Stimulated activated CD4-positive, alpha-beta T cell treated with anti-CD3 and anti-CD28 coated beads, Interleukin-12 subunit alpha, Interleukin-12 subunit beta, amount 100 ng/mL, for 24 hours (primary cell): ENCODE data around the gene IL1RAPL1.

Experiments used
- DNase-seq, 2 experiments: peaks; one replicate each; pipeline ENCODE4 v3.0.0-alpha.2; 2020; ENCODE audit warnings: low read depth in 2 of 2

IL1RAPL1 gene

GRCh38 chrX:29431895-29432294, 844.6 kb downstream of the IL1RAPL1 start:
- DNase-seq: no peak

- no peak for DNase-seq
Measured at GRCh38 chrX:29432534-29432933, 845.3 kb downstream of the IL1RAPL1 start.

- no peak for DNase-seq
Measured at GRCh38 chrX:29434939-29435338, 847.7 kb downstream of the IL1RAPL1 start.

- DNase-seq: no peak
Measured at GRCh38 chrX:29435396-29435795, 848.1 kb downstream of the IL1RAPL1 start.

GRCh38 chrX:29447867-29448266, 860.6 kb downstream of the IL1RAPL1 start:
- no peak for DNase-seq

- DNase-seq: no peak
Measured at GRCh38 chrX:29453333-29453732, 866.1 kb downstream of the IL1RAPL1 start.

GRCh38 chrX:29455702-29456101, 868.5 kb downstream of the IL1RAPL1 start:
- DNase-seq: no peak

- no peak for DNase-seq
Measured at GRCh38 chrX:29461039-29461438, 873.8 kb downstream of the IL1RAPL1 start.

GRCh38 chrX:29466456-29466855, 879.2 kb downstream of the IL1RAPL1 start:
- no peak for DNase-seq

GRCh38 chrX:29468911-29469494, 881.8 kb downstream of the IL1RAPL1 start:
- no peak for DNase-seq

GRCh38 chrX:29470030-29470429, 882.8 kb downstream of the IL1RAPL1 start:
- DNase-seq: no peak

GRCh38 chrX:29471829-29472228, 884.6 kb downstream of the IL1RAPL1 start:
- DNase-seq: no peak

GRCh38 chrX:29477878-29478277, 890.6 kb downstream of the IL1RAPL1 start:
- DNase-seq: no peak

- DNase-seq: no peak
Measured at GRCh38 chrX:29478336-29479069, 891.3 kb downstream of the IL1RAPL1 start.

- DNase-seq: no peak
Measured at GRCh38 chrX:29487214-29487613, 900.0 kb downstream of the IL1RAPL1 start.

GRCh38 chrX:29487714-29488113, 900.5 kb downstream of the IL1RAPL1 start:
- DNase-seq: no peak

GRCh38 chrX:29488919-29489318, 901.7 kb downstream of the IL1RAPL1 start:
- no peak for DNase-seq

- no peak for DNase-seq
Measured at GRCh38 chrX:29490606-29491005, 903.4 kb downstream of the IL1RAPL1 start.

GRCh38 chrX:29491659-29492058, 904.4 kb downstream of the IL1RAPL1 start:
- DNase-seq: no peak

GRCh38 chrX:29496636-29497180, 909.5 kb downstream of the IL1RAPL1 start:
- no peak for DNase-seq

GRCh38 chrX:29506729-29507128, 919.5 kb downstream of the IL1RAPL1 start:
- DNase-seq: no peak

GRCh38 chrX:29518100-29518499, 930.9 kb downstream of the IL1RAPL1 start:
- no peak for DNase-seq

- no peak for DNase-seq
Measured at GRCh38 chrX:29528281-29528680, 941.0 kb downstream of the IL1RAPL1 start.
